ENCODE results near the gene UBA3.

DNA sequence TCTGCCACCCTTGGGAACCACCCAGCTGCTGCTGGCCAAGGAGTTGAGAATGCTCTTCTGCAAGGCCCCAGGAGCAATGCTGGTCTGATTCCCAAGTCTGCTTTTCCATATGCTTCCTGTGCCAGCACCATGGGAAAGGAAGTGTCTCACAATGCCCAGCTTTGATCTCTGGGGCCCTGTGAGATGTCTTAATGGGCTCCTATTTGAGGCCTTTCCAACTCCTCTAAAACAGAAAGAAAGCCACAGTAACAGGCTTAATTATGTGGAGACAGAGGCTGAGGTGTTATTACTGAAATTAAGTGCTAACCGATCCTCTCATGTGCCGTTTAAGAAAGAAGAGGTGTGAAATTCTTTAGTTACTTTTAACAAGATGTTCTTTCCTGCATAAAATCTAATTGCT lies 71.2 kb downstream of the UBA3 start:
- no peak for TF ChIP-seq EZH2 (IDR thresholded peaks at IDR 0.05; ENCODE audit: borderline replicate concordance, low read length)
- TF ChIP-seq, protein P1, sequence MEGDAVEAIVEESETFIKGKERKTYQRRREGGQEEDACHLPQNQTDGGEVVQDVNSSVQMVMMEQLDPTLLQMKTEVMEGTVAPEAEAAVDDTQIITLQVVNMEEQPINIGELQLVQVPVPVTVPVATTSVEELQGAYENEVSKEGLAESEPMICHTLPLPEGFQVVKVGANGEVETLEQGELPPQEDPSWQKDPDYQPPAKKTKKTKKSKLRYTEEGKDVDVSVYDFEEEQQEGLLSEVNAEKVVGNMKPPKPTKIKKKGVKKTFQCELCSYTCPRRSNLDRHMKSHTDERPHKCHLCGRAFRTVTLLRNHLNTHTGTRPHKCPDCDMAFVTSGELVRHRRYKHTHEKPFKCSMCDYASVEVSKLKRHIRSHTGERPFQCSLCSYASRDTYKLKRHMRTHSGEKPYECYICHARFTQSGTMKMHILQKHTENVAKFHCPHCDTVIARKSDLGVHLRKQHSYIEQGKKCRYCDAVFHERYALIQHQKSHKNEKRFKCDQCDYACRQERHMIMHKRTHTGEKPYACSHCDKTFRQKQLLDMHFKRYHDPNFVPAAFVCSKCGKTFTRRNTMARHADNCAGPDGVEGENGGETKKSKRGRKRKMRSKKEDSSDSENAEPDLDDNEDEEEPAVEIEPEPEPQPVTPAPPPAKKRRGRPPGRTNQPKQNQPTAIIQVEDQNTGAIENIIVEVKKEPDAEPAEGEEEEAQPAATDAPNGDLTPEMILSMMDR (IDR thresholded peaks at IDR 0.05; ENCODE audit: low read length): no peak

Measured in OCI-LY1 (cell line).